HG03196 (cell line): Measurements from ENCODE around the gene MARF1.
"Not testable (repeated sequence)": the region's sequence is repeated elsewhere in the genome, so short reads cannot be mapped to it uniquely, and the experiment has no call there.

Source experiments
- ATAC-seq: cut with Tn5 transposase; IDR thresholded peaks from one replicate; pipeline ENCODE4 v1.9.1; 2021; ENCODE audit not compliant: unreplicated experiment

Gene MARF1

DNA sequence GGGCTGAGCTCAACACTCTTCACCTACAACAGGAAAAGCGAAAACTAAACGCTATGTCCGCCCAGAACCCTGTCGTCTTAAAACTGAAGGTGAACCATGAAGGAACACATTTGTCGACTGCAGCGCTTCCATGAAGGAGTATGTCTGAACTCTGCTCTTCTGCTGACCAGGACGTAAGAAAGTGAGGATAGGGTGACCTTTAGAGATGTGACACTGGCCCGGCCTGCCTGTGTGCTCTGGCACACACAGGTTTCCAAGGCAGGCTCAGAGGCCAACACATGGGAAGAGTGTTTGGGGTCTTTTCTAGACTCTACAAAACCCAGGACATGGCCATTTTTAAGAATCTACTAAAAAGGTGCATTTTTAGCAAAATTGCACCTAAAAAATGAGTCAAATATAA is 21.1 kb downstream of the MARF1 start:
- ATAC-seq: no peak

DNA sequence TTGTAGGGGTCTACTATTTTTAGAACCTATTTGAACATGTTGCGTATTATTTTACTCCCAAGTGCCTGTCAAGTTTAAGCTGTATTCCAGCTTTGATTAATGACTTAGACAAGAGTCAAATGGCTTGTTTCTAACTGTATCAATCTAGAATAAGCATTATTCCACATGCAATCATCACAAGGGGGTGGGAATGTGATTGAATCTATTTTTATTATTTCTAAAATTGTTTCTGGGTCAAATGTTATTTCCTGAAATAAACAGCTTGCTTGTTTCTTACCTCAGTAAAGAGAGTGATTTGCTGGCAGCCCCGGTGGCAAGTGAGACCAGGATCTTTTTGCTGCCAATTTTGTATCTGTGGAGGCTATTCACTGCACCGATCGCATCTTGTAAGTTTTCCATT is 21.5 kb downstream of the MARF1 start:
- ATAC-seq: no peak

DNA sequence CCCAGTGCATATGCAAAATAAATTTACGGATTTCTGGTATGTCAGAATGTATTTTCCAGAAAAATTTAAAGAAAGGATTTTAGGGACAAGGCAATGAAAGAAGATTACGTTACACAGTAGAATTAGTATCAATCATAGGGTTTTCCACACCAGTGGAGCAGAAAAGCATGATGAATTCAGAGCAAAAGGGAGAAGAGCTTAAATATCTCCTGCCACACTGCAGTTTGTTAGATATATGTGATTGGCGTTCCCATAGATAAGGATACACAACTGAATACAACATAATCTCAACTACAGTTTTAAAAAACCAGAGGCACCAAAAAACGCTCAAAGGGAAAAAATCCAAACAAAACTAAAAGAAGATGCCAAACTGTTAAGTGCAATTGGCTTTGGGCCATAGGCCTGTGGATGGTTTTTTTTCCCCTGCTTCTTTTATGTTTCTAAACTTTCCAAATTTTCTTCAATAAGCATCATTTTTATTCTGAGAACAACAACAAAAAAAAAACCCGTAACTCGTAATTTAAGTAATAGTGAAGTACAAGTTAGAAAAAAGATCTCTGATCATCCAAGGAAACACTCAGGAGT is 22.3 kb downstream of the MARF1 start:
- no peak for ATAC-seq

DNA sequence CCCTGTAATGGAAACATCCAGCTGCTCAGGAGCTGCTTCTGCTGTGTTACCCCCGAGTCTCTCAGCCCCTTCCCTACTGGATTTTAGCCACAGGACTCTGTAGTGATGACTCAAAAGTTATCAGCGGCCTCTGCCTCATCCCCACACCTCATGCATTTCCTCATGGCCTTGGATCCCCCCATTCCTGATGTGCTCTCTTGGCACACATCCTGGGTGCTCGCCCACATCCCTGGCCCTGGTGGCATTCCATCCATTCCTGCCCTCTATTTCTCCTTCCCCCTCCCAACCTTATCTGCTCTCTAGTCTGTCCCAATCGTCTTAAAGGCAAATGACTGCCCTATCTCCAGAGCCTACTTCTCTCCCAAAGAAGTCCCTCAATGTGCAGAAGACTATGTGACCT is 24.6 kb downstream of the MARF1 start:
- no peak for ATAC-seq

DNA sequence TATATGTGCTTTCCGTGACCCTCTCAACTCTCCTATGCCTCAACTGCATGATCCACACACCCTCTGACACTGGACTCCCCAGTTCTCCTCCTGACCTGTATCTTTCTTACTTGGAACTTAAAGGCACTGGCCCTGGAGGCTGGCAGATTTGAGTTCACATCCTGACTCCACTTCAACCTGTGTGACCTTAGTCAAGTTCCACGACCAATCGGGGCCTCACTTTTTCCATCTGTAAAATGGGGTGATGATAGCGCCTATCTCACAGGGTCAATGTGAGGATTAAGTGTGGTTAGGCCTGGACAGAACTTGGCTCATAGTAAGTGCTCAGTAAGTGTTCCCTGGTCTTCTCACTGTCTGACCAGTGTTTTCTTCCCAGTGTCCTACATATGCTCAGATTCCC is 25.1 kb downstream of the MARF1 start:
- ATAC-seq: no peak

DNA sequence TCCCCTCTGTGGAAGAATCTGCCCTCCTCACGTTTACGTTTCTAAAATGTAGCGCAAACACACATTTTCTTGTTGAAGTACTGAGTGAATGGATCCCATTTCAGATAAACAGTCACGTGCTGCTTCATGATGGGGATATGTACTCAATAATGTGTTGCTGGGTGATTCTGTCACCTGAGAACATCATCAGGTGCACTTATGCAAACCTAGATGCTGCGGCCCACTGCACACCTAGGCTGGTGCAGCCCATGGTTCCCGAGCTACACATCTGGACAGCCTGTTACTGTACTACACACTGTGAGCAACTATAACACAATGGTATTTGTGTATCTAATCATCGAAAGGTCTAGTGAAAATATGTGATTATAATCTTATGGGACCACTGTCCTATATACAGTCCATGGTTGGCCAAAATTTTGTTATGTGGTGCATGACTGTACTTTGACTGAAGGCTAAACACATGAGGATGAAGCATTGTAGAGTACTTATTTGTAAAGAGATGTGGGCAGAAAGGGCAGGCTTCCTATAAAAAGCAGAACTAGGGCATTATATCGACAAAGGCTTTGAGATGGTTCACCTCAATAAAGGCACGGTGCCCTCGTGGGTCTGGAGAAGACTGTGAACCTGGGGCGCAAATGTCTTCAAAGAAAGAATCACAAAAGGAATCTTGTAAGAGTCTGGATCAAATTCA is 26.3 kb downstream of the MARF1 start:
- no peak for ATAC-seq

DNA sequence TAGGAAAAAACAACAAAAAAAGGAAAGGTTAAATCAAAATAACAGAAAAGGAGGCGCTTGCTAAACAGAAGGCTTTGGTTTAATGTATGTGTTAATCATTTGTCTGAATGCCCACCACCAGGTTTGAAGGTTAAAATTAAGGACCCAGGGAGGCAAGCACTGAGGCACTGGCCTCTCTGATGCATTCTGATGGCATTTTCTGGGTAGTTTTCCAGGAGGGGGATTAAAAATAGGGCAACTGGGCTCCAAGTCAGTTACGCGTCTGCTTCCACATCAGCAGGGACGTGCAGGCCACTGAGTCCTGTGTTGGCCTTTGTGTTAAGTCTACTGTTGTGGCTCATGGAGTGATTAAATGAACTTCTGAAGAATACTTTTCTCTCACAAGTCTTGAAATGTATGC is 26.9 kb downstream of the MARF1 start:
- ATAC-seq: no peak

DNA sequence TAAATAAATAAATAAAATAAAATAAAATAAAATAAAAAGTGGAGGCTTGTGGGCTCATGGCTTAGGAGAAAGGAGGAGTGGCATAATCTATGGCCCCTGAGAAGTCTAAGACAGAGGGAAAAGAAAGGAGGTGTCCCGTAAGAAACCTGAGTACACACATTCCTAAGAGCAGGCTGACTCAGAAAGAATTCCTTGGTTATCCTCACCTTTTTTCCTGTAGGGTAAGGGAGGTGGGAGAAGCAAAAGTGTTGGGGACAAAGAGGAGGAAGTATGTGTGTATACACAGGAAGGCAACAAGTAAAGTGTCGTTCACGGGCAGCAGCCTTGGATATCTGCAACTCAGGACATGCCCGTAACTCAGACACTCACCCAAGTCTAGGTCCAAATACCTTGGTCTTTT is 29.3 kb downstream of the MARF1 start:
- no peak for ATAC-seq

DNA sequence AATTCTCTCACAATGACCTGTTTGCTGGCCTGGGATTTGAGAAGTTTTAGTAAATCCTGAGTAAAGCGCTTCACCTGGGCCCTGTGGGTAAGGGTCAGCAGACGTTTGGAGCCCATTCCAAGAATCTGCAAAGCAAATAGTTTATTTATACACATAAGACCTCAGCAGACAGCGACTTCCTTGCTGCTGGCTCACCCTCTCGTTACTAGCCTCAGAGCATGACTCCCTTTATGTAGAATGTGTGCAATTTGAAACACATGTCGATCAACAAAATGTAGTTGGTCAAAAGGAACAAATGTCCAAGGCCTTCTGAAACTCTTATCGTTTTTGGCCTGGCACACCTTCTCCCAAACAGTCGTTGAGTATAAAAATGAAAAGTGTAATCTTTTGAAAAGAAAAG is 31.3 kb downstream of the MARF1 start:
- no peak for ATAC-seq

DNA sequence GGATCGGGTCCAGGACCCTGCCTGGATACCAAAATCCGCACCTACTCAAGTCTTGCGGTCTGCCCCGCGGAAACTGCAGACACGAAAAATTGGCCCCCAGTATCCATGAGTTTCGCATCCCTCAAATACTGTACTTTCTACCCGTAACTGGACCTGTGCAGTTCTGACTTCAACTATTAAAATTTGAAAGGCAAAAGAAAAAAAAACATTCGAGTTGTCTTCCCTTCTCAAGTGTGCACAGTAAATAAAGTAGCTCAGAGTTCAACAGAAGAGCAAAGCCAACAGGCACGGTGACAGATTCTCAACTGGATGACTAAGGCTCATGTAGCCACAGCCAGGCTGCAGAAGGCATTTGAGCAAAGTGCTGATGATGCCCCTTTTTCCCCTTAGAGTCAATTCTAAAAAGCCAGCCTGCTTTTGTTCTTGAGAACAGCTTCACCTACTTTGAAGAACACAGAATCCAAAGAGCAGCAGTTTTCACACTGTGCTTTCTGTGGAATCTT is 32.5 kb downstream of the MARF1 start:
- no peak for ATAC-seq

DNA sequence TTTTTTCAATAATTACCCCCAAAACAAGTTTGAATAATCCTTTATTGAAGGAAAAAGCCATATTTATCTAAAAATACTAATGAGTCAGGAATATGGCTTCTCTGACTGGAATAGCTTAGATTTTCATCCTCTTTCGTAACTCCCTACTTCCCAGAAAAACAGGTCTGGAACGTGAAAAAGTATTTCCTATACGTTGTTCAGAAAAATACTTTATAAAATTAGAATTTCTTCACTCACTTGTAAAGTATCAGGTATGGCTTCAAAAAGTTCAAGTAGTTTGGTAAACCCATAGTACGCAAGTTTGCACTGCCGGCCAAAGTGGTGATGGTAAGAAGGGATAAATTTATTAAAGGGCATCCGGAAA is 33.7 kb downstream of the MARF1 start:
- no peak for ATAC-seq

DNA sequence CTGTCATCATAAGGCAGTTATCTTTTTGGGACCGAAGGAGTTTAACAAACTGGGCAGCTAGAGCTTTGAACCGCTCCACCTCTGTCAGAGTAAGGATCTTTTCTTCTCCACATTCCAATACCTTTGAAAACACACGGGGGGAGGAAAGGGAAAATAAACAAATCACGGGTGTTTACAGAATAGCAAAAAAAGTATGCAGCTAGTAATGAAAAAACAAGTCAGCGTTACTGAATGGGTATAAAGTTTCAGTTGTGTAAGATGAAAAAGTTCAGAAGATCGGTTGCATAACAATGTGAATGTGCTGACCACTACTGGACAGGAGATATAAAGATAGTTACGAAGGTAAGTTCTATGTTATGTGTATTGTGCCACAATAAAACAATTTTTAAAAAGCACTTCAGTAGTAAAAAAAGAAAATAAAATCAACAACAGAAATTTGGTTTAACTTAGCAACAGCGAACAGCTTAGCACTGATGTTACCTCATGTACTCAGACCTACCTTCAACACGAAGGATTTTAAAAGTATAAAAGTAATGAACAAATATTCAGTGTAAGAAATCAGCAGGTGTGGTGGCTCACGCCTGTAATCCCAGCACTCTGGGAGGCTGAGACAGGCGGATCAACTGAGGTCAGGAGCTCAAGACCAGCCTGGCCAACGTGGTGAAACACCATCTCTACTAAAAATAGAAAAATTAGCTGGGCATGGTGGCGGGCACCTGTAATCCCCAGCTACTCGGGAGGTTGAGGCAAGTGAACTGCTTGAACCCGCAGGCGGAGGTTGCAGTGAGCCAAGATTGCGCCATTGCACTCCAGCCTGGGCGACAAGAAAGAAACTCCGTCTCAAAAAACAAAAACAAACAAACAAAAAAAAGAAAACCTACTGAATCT is 34.3 kb downstream of the MARF1 start:
- ATAC-seq: no peak

DNA sequence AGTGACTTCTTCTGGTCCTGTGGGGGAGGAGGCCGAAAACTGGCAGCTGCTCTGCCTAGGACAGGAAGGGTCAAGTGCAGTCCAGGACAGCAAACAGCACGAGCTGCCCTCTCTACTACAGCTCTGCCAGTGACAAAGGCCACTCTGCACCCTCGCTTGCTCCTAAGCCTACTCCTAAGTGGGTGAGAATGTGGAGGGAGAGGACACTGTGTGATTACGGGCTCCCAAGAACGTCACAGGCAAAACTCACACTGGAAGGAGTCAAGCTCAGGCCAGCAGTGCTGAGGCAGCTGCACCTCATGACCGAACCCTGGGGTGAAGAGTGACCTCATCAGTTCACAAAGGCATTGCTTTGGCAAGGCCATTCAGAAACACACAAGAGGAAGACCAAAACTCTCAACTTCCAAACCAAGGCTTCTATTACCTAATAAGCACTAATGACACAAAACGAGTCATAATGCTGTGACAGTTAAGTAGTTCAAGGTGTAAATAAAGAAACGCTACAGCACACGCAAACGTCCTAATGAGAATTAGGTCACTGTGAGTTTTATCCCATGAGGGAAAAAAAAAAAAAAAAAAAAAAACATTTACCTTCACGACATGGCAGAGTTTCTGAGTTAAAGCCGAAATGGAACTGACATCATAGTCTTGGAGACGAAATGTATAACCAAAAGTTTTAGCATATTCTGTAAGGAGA is 35.1 kb downstream of the MARF1 start:
- ATAC-seq: no peak

DNA sequence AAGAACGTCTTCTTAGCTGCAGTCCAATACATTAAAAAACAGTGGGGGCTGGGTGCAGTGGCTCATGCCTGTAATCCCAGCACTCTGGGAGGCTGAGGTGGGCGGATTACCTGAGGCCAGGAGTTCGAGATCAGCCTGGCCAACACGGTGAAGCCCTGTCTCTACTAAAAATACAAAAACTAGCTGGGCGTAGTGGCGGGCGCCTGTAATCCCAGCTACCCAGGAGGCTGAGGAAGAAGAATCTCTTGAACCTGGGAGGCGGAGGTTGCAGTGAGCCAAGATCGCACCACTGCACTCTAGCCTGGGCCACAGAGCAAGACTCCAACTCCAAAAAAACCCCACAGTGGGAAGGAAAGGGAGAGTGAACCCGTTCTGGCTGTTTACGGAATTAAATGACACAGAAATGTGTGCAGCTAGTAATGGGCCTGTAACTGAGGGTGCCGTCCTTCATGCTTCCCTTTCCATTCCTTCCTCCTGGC is 35.7 kb downstream of the MARF1 start:
- ATAC-seq: not testable (repeated sequence)

DNA sequence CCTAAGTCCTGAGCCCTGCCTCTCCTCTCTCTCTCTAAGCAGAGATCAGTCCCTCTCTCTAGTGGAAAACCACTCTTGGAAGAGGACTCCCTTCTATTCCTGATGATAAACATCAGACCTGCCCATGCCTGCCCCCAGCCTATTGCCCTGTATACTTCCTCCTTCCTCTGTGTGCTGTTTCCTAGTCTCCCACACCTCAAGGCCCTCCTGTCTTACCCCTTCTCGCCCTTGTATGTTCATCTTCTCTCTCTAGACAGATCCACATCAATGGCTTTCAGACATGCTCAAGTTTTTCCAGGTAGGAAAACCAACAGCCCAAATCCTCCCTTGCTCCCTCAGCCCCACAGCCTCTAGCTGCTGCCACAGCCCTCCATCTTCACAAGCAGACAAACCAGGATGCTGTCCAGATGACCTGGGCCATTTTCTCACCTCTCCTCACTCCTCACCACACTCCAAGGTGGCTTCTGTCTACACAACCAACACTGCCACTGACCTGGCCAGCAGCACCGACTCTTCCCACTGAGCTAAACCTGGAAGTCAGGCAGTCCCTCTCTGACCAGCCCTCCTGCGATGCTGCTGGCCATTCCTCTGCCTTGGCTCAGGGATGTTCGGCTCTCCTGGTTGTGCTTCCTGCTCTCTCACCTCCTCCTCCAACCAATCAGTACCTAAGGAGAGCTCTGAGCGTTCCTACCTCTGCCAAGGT is 36.3 kb downstream of the MARF1 start:
- no peak for ATAC-seq

DNA sequence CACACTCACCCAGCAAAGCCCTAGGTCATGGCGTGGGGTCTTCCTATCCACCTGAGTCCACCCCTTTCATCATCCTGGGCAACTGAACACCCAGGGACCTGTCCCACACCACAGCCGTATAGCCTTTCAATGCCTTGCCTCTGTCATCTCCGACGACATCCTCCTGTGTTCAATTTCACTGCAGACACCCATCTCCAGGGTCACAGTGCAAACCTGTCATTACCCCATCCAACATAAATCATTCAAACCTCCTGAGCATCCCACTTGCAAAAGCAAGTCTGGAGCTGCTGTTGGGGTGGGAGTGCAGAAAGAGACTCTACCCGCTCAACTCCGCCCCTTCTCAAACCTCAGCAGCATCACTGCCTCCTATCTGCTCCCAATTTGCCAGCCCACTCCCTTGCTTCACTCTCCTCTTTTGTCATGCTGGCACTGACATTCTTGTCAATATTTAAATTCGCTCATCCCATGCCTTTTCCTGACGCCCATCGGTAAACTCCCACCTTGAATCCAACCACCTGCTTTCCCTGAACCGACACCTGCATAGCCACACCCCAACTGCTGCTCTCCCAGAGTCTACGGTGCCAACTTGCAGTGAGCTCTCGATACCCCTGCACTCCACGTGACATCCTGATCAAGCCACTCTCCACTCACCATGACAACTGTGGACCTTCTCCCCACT is 37.0 kb downstream of the MARF1 start:
- no peak for ATAC-seq

DNA sequence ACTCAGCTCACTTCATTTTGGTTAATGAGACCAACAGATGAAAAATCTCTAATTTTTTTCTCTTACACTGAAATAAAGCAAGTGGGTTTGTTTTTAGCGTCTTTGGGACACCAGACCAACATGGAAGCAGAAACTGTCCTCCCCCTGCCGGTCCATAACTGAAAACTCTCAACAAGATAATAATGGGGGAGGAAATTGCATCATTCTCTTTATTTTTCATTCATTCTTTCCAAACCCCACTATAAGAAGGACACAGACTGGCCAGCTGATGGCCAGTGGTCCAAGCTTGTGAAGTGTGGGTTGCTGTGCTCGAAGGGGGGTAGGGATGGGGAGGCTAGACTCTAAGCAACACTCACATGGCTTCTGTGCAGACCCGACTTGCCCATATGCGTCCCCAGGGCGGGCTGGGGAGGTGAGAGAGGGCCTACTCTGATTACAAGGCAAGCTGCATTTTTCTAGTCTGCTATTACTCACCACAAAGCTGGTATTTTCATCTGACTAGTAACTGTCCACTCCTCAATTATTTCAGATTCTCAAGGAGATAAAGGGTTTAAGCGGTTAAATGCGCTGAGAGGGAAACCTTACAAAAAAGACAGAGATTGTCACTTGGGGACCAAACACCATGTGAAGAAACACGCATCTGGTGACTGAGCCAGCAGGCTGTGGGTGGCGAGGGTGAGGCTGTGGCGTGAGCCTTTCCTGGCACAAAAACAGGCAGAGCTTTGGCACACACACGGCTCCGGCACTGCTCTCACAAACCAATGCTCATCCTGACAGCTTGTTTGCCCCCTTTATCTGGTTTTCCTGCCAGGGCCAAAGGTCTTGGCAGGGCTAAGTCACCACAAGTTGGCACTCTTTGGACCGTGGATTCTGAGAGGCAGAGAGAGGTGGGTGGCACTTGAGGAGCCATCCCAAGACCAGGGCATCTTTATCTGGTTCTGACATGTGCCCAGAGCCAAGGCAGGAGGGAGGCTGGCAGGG is 38.2 kb downstream of the MARF1 start:
- no peak for ATAC-seq

DNA sequence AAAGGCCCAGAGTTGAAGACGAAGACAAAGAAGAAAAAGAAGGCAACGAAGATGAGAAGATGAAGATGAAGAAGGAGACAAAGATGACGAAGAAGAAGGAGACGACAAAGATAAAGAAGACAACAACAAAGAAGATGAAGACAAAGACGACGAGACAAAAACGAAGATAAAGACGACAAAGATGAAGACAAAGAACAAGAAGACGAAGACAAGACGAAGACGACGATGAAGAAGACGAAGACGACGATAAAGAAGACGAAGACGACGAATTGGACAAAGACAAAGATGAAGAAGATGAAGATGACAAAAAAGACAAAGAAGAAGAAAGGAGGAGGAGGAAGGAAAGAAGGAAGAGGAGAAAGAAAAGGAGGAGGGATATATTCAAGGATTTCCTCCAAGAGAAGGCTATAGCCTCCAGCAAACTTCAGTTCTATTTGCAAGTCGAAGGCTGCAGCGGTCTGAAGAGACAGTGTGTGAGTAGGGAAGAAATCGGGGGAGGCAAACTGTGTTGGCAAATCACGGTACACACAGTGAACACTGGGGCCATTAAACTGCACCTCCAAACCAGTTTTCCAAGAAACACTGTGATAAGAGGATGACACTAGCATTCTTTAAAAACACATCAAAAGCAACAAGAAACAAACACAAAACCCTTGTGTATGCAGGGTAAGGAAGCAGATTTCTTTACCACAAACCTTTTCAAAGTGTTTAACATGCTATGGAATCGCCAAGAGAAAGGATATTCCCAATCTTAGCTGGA is 40.5 kb downstream of the MARF1 start:
- no peak for ATAC-seq
